Central memory CD8-positive, alpha-beta T cell (primary cell): ENCODE results near the gene GGT1.
"Not testable (repeated sequence)": the region's sequence is repeated elsewhere in the genome, so short reads cannot be mapped to it uniquely, and the experiment has no call there.

Experiments used
- ATAC-seq: fragments of 150-1000 bp; cut with Tn5 transposase; replicated peaks from 2 replicates; pipeline ENCODE4 v1.10.0; 2022; ENCODE audit warnings: mild to moderate bottlenecking, moderate FRiP score, moderate number of reproducible peaks; ENCODE audit not compliant: poor library complexity, severe bottlenecking; ENCODE audit errors: extremely low read depth
- DNase-seq, 2 donors: peaks; one replicate each; pipeline ENCODE4 v3.0.0; 2021; ENCODE audit warnings: low spot score in 2 of 2
- H3K27ac Mint-ChIP-seq: one replicate; pipeline ENCODE4 v1.8.0; 2022; ENCODE audit warnings: low read depth, mild to moderate bottlenecking, moderate library complexity, mixed read lengths
- H3K27me3 Mint-ChIP-seq: one replicate; pipeline ENCODE4 v1.8.0; 2022; ENCODE audit warnings: mixed read lengths
- H3K36me3 Mint-ChIP-seq: one replicate; pipeline ENCODE4 v1.8.0; 2022; ENCODE audit warnings: mild to moderate bottlenecking, moderate library complexity, mixed read lengths; ENCODE audit not compliant: insufficient read depth
- H3K4me1 Mint-ChIP-seq: one replicate; pipeline ENCODE4 v1.8.0; 2022; ENCODE audit warnings: mixed read lengths
- H3K4me3 Mint-ChIP-seq: one replicate; pipeline ENCODE4 v1.8.0; 2022; ENCODE audit warnings: mild to moderate bottlenecking, moderate library complexity, mixed read lengths
- H3K9me3 Mint-ChIP-seq: one replicate; pipeline ENCODE4 v1.8.0; 2022; ENCODE audit warnings: mixed read lengths

GGT1 gene

DNA sequence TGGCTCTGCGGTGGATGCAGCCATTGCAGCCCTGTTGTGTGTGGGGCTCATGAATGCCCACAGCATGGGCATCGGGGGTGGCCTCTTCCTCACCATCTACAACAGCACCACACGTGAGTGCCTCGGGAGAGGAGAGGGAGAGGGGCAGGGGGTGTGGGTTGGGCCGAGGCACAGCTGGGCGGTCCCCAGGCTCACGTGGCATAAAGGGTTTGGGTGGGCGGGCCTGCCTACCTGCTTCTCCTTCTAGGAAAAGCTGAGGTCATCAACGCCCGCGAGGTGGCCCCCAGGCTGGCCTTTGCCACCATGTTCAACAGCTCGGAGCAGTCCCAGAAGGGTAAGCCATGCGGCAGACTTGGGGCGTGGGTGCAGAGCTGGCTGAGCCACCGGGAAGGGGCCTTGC is 11.8 kb downstream of the GGT1 start:
- ATAC-seq, DNase-seq, H3K9me3 Mint-ChIP-seq, H3K27me3 Mint-ChIP-seq, H3K27ac Mint-ChIP-seq, H3K36me3 Mint-ChIP-seq, H3K4me1 Mint-ChIP-seq, H3K4me3 Mint-ChIP-seq: not testable (repeated sequence)

DNA sequence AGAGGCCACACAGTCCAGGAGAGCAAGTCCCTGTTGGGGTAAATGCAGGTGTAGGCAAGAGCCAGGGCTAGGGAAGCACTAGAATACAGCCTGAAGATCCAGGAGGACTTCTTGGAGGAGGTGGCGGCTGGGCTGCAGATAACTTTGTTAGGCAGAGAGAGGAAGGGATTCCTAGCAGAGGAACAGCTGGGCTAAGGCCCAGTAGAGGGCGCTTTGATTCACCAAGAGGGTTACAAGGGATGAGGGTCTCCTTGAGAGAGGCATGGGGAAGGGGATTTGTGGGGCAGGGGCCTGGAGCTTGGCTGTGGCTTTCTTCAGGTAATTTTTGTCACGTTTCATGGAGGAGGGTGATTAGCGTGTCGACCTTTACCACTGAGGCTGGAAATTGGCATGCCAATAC is 18.3 kb downstream of the GGT1 start:
- DNase-seq, ATAC-seq, H3K4me1 Mint-ChIP-seq, H3K27me3 Mint-ChIP-seq, H3K27ac Mint-ChIP-seq, H3K4me3 Mint-ChIP-seq, H3K36me3 Mint-ChIP-seq, H3K9me3 Mint-ChIP-seq: not testable (repeated sequence)

DNA sequence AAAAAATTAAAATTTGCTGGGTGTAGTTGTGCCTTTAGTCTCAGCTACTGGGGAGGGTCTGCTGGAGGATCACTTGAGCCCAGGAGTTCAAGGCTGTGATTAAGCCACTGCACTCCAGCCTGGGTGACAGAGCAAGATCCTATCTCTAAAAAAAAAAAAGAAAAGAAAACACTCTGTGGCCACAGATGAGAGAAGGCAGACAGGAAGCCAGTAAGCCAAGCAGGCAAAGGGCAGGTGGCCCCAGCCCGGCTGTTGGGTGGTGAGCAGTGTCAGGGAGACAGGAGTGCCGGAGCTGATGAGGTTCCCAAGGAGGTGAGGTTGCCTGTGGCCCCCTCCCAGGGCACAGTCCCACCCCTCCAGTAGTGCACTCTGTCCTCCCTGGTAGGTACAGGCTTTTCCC is 19.6 kb downstream of the GGT1 start:
- ATAC-seq, H3K36me3 Mint-ChIP-seq, H3K4me3 Mint-ChIP-seq, H3K27me3 Mint-ChIP-seq, DNase-seq, H3K4me1 Mint-ChIP-seq, H3K9me3 Mint-ChIP-seq: not testable (repeated sequence)
- H3K27ac Mint-ChIP-seq, result peak overlapping the region; percentile 46

DNA sequence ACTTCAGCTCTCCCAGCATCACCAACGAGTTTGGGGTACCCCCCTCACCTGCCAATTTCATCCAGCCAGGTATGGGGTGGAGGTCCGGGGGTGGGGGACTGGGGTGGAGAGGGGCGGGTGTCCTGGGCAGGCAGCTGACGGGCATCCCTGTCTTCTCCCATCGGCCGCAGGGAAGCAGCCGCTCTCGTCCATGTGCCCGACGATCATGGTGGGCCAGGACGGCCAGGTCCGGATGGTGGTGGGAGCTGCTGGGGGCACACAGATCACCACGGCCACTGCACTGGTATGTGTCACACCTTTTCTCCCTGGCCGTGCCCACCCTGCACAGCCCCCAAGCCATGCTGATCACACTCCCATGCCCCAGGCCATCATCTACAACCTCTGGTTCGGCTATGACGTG is 24.9 kb downstream of the GGT1 start:
- H3K27ac Mint-ChIP-seq, H3K4me1 Mint-ChIP-seq, H3K36me3 Mint-ChIP-seq, H3K4me3 Mint-ChIP-seq, DNase-seq, H3K27me3 Mint-ChIP-seq, H3K9me3 Mint-ChIP-seq, ATAC-seq: not testable (repeated sequence)

DNA sequence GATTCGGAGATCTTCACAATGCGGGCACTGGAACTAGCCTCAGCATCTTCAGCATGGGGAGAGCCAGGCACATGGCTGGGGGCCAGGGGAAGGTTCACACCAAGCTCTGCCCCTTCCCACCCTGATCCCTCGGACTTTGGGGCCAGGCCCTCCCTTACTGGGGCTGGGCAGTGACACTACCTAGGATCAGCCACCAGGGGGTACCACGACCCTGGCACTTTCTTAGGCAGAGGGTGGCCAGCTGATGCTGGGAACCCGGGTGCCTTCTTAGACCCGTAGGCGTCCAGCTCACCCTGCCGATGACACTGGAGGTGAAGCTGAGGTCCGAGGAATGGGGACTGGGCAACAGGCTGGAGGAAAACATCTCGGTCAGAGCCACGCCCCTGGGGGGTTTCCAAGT is 26.1 kb downstream of the GGT1 start:
- not testable (repeated sequence) for H3K4me1 Mint-ChIP-seq, DNase-seq, H3K27ac Mint-ChIP-seq, H3K36me3 Mint-ChIP-seq, H3K4me3 Mint-ChIP-seq, H3K9me3 Mint-ChIP-seq, H3K27me3 Mint-ChIP-seq, ATAC-seq

DNA sequence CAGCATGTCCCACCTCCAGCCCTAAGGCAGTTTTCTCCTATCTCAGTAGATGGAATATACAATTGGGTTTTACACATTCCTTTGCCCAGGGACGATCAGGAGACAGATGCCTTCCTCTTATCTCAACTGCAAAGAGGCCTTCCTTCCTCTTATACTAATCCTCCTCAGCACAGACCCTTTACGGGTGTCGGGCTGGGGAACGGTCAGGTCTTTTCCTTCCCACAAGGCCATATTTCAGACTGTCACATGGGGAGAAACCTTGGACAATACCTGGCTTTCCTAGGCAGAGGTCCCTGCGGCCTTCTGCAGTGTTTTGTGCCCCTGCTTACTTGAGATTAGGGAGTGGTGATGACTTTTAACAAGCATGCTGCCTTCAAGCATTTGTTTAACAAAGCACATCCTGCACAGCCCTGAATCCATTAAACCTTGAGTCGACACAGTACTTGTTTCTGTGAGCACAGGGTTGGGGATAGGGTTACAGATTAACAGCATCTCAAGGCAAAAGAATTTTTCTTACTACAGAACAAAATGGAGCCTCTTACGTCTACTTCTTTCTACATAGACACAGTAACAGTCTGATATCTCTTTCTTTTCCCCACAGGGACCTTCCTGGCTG is 27.9 kb downstream of the GGT1 start:
- H3K27ac Mint-ChIP-seq, H3K4me3 Mint-ChIP-seq, ATAC-seq, H3K27me3 Mint-ChIP-seq, DNase-seq, H3K36me3 Mint-ChIP-seq, H3K9me3 Mint-ChIP-seq: not testable (repeated sequence)
- H3K4me1 Mint-ChIP-seq, result peaks cover 14% of the 10 kb centered on the region

DNA sequence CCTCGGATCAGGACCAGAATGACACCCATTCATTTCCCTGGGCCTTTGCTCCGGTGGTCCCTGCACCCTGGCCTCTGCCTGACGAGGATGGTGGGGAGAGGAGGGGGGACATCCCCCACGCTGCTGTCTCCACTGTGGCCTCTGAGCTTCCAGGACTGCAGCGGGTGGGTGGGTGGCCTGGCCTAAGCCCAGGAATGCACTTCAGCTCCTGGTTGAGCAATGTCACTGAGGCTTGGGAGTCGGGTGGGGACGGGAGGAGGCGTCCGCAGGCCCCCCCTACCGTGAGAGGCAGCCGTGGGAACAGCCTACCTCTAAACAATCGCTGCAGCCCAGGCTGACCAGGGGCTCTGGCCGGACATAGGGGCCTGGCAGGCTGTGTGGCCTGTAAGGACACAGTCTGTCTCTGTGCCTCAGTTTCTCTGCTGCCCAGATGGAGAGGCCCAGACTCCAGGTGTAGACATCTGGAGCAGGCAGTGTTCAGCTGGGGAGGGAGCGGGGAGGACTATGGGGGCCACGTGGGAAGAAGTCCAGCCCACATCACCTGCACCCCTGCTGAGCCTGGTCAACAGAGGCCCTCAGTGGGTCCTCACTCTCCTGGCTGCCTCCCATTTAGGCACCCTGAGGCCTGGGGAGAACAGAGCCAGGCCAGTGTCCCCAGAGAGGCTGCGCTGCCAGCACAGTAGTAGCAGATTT is 28.6 kb downstream of the GGT1 start:
- ATAC-seq, H3K27ac Mint-ChIP-seq, H3K9me3 Mint-ChIP-seq, H3K27me3 Mint-ChIP-seq, H3K4me3 Mint-ChIP-seq, DNase-seq, H3K36me3 Mint-ChIP-seq: not testable (repeated sequence)
- H3K4me1 Mint-ChIP-seq, result peaks cover 14% of the 10 kb centered on the region

DNA sequence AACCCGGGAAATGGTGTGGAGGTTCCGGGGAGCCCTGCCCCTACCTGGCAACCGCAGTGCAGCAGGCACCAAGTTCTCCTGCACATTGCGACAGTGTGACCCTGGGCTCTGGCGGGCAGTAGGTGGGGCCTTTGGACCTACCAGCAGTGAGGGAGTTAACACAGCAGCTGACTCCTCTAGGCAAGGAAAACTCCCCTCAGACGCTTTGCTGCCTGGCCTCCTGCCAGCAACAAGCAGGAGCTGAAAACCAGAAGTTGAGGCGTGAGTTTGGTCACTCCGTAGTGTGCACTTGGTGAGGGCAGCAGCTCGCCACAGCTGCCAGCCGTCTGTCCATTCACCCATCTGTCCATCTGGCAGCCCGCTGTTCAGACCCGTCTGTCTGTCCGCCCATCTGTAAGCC is 29.6 kb downstream of the GGT1 start:
- not testable (repeated sequence) for H3K27me3 Mint-ChIP-seq, H3K9me3 Mint-ChIP-seq, H3K4me3 Mint-ChIP-seq, DNase-seq, H3K27ac Mint-ChIP-seq, ATAC-seq, H3K36me3 Mint-ChIP-seq
- H3K4me1 Mint-ChIP-seq, result peaks cover 14% of the 10 kb centered on the region

DNA sequence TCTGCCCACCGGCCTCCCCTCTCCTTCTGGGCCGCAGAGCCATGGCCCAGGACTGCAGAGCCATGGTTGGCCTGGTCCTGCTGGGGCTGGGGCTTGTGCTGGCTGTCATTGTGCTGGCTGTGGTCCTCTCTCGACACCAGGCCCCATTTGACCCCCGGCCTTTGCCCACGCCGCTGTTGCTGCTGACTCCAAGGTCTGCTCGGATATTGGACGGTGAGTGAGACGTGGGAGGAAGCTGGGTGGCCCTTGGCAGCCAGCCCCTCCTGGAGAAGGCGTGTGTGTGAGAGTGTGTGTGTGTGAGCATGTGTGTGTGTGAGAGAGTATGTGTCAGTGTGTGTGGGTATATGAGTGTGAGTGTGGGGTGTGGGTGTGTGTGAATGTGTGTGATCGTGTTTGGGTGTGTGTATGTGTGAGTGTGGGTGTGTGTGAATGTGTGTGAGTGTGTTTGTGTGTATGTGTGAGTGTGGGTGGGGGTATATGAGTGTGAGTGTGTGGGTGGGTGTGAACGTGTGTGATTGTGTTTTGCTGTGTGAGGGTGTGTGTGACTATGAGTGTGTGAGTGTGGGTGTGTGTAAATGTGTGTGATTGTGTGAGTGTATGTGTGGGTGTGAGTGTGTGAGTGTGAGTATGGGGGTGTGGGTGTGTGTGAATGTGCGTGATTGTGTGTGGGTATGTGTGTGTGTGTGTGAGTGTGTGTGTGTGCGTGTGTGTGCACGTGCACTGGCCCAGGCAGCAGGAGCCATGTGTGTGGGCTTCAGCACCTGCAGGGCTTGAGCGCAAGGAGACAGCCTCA is 30.4 kb downstream of the GGT1 start:
- not testable (repeated sequence) for H3K9me3 Mint-ChIP-seq, H3K4me3 Mint-ChIP-seq, ATAC-seq, H3K36me3 Mint-ChIP-seq, DNase-seq, H3K27me3 Mint-ChIP-seq
- Mint-ChIP-seq H3K27ac (peak overlapping the region; percentile 5), H3K4me1 (peaks cover 14% of the 10 kb centered on the region)

DNA sequence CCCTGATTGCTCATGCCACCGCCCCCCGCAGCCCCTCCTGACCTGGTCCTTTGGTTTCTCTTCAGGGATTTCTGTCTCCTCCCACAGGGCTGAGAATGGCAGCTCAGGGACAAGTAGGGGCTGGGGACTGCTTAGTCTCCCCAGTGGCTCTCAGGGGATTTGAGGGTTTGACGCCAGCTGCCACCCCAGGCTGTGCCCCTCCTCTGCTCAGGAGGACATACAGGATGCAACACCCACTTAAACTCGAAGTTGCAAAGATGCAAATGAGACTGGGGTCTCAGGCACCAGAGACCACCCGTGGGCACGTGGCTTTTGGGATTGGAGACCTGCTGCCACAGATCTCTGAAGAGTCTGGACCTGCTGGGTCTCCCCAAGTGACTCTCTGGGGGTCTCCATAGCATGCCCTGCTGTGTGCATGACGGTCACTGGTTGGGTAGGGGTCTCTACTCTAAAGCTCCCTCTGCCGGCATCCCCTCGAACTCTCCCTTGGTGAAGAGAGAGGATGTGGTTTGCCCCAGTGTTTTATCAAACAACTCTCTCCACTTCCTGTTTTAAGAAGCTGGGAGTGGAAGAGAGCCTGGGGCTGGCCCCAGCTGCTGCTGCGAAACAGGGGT is 31.9 kb downstream of the GGT1 start:
- H3K36me3 Mint-ChIP-seq, DNase-seq, ATAC-seq, H3K27me3 Mint-ChIP-seq, H3K4me3 Mint-ChIP-seq, H3K27ac Mint-ChIP-seq, H3K9me3 Mint-ChIP-seq: not testable (repeated sequence)
- peaks cover 14% of the 10 kb centered on the region for H3K4me1 Mint-ChIP-seq

DNA sequence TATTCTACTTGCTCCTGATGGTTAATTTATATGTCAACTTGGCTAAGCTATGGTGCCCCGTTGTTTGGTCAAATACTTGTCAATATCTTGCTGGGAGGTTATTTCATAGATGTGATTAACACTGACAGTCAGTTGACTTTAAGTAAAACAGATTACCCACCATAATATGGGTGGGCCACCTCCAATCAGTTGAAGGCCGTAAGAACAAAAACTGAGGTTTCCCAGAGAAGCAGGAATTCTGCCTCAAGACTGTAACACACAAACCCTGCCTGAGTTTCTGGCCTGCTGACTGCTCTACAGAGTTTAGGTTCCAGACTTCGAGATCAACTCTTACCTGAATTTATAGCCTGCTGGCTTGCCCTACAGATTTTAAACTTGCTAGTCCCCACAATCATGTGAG is 33.5 kb downstream of the GGT1 start:
- not testable (repeated sequence) for H3K27ac Mint-ChIP-seq, DNase-seq, H3K4me3 Mint-ChIP-seq

DNA sequence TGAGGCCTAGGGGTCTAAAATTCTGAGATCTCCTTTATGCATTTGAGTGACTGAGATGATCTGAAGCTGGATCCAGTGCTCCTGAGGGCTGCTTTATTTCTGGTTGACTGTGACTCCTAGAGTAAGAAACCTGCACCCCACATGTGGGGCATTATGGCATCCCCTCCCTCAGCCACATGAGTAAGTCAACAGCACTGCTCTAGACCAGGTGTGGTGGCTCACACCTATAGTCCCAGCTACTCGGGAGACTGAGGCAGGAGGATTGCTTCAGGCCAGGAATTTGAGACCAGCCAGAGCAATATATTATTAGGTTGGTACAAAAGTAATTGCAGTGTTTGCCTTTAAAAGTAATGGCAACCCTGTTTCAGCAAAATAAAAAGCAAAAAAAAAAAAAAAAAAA is 39.3 kb downstream of the GGT1 start:
- not testable (repeated sequence) for H3K27ac Mint-ChIP-seq, H3K4me1 Mint-ChIP-seq, H3K9me3 Mint-ChIP-seq, H3K4me3 Mint-ChIP-seq, H3K27me3 Mint-ChIP-seq, DNase-seq, ATAC-seq, H3K36me3 Mint-ChIP-seq

More for the DNA sequence above, 33.5 kb downstream of the GGT1 start:
- not testable (repeated sequence) for ATAC-seq, H3K9me3 Mint-ChIP-seq, H3K27me3 Mint-ChIP-seq, H3K36me3 Mint-ChIP-seq
- H3K4me1 Mint-ChIP-seq, result peaks cover 14% of the 10 kb centered on the region
